ENCODE data around the gene CCDC85B.
"Not testable (repeated sequence)": the region's sequence is repeated elsewhere in the genome, so short reads cannot be mapped to it uniquely, and the experiment has no call there.

Gene CCDC85B

DNA sequence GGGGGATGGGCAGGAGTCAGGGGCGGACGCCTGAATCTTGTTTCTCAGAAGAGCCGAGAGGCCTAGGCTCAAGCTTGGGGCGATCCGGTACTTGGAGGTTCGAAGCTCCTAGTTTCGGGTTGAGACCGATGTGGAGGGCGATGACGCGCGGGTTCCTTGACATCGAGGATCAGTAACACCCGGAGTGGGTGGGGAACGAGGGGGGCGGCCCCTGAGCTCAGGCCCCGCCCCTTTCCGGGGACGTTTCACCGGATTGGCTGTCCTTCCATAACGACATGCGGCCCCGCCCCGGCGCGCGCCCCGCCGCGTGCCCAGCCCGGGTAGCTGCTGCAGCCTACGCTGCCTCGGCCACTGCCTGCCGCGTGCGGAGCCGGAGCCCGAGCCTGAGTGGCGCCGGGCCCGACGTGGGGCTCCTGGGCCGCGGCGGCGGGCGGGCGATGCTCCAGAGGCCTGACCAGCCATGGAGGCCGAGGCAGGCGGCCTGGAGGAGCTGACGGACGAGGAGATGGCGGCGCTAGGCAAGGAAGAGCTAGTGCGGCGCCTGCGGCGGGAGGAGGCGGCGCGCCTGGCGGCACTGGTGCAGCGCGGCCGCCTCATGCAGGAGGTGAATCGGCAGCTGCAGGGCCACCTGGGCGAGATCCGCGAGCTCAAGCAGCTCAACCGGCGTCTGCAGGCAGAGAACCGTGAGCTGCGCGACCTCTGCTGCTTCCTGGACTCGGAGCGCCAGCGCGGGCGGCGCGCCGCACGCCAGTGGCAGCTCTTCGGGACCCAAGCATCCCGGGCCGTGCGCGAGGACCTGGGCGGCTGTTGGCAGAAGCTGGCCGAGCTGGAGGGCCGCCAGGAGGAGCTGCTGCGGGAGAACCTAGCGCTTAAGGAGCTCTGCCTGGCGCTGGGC lies at the start of gene CCDC85B:
Gene CCDC85B, plus strand, starts transcription at position 350 of the 895 bp plus-strand sequence. Its CDS starts 111 bp downstream, at position 461.
- DNase-seq (ENCODE audit: low spot score) = peak; percentile 97

DNA sequence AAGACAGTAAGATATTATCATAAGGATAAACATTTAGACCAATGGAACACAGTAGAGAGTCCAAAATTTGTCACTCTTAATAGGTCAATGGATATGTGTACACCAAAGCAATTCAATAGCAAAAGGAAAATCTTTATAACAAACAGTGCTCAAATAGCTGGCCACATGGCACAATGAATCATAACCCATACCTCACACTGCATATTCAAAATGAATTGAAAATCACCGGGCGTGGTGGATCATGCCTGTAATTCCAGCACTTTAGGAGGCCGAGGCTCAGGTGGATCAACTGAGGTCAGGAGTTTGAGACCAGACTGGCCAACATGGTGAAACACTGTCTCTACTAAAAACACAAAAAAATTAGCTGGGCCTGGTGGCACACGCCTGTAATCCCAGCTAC lies 48.3 kb upstream of the CCDC85B start:
- no peak for DNase-seq (ENCODE audit: low spot score)

DNA sequence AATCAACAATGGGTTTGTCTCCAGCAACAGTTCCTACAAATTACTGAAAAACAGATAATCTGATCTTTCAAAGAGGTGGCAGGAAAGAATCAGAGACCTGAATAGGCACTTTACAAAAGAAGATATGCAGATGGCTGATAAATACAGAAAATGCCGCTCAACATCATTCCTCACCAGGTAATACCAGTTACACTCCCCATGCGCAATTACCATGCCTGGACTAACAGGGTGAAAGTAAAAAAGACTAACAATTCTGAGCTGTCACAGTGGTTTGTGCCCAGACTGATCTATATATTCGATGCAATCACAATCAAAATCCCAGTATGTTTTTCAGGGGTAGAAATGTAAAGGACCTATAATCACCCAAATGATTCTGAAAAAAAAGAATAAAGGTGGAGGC lies 46.7 kb upstream of the CCDC85B start:
- no peak for DNase-seq (ENCODE audit: low spot score)

GRCh38 chr11:65844231-65844872 lies 46.1 kb upstream of the CCDC85B start:
- no peak for DNase-seq (ENCODE audit: low spot score)

GRCh38 chr11:65847746-65848145 lies 42.7 kb upstream of the CCDC85B start:
- DNase-seq (ENCODE audit: low spot score) = no peak

DNA sequence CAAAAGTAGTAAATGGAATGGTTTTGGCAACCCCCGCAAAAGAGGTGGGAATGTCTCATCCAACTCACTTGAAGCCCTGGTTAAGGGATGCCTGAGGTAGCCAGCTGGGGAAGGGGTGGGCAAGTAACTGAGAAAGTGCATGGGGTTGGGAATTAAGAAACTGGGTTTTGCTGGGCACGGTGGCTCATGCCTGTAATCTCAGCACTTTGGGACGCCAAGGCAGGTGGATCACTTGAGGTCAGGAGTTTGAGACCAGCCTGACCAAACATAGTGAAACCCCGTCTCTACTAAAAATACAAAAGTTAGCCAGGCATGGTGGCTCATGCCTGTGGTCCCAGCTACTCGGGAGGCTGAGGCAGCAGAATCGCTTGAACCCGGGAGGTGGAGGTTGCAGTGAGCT lies 41.8 kb upstream of the CCDC85B start:
- DNase-seq (ENCODE audit: low spot score) = not testable (repeated sequence)

DNA sequence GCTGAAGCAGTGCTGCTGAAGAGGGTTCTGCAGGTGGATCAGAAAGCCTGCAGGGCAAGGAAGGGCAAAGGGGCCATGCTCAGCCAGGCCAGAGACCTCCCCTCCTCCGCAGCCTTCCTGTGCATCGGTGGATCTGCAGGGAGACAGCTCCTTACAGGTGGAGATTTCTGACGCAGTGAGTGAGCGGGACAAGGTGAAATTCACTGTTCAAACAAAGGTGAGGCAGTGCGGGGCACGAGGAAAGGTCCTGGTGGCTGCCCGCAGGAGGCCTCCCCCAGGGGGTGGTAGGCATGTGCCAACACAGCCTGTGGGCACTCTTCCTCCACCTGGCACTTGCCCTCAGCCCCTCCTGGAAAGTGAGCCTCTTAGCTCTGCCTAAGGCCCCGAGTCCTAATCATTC lies 41.1 kb upstream of the CCDC85B start:
- DNase-seq (ENCODE audit: low spot score) = no peak

GRCh38 chr11:65849771-65850216 lies 40.7 kb upstream of the CCDC85B start:
- no peak for DNase-seq (ENCODE audit: low spot score)

DNA sequence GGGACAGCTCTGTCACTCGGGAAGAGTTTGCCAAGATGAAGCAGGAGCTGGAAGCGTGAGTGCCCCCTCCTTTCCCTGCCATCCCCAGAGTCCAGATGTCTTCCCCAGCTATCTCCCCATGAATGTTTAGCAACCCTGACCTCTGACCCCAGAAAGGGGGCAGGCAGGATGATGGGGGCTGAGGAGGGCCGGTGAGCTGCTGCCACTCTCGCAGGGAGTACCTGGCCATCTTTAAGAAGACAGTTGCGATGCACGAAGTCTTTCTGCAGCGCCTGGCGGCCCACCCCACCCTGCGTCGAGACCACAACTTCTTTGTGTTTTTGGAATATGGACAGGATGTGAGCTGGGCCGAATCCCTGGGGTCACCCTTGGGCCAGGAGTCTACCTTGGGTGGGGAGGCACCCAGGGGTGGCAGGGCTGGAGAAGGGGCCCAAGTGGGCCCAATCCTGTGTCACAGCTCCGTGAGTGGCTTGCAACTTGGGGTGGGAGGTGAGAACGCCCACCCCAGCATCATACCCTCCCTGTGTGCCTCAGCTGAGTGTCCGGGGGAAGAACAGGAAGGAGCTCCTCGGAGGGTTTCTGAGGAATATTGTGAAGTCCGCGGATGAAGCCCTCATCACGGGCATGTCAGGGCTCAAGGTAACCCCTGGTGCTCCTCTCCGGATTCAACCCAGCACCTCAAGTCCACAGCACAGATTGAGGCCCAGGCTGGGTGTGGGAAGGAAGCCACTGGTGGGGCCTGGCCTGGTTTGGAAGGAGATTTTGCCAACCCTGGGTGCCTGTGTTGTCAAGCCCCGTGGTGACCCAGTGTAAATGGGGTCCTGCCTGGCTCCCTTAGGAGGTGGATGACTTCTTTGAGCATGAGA lies 40.0 kb upstream of the CCDC85B start:
- no peak for DNase-seq (ENCODE audit: low spot score)

- no peak for DNase-seq (ENCODE audit: low spot score)
Observed at GRCh38 chr11:65851083-65851579, 39.3 kb upstream of the CCDC85B start.

DNA sequence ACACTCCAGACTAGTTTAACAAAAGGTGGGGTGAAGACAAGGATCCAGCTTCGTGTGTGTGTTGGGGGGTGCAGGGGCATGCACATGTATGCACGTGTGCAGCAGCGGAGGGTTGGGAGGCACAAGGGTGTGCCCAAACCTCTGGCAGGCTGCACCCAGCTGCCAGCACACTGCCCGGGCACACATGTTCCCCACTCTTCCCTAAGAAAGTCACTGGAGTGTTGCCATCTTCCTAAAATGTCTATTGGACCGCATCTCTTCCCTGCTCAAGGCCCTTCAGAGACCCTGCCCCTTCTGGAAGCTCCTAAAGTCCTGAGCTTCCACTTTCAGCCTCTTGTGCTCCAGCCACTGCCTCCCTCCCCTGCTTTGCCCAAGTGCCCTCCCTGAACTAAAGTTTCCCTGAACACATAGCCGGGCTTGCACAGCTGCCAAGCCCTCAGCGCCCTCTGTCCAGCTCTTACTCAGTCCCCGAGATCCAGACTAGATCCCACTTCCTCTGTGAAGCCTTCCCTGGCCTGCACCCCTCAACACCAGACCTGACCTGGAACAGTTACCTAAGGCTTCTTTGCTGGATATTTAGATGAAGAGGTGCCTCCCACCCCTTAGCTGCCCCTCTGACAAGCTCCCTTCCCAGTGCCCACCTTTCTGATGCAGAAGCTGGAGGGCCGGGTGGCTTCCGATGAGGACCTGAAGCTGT lies 38.5 kb upstream of the CCDC85B start:
- DNase-seq (ENCODE audit: low spot score) = no peak

- no peak for DNase-seq (ENCODE audit: low spot score)
Observed at GRCh38 chr11:65852508-65853245, 37.8 kb upstream of the CCDC85B start.

DNA sequence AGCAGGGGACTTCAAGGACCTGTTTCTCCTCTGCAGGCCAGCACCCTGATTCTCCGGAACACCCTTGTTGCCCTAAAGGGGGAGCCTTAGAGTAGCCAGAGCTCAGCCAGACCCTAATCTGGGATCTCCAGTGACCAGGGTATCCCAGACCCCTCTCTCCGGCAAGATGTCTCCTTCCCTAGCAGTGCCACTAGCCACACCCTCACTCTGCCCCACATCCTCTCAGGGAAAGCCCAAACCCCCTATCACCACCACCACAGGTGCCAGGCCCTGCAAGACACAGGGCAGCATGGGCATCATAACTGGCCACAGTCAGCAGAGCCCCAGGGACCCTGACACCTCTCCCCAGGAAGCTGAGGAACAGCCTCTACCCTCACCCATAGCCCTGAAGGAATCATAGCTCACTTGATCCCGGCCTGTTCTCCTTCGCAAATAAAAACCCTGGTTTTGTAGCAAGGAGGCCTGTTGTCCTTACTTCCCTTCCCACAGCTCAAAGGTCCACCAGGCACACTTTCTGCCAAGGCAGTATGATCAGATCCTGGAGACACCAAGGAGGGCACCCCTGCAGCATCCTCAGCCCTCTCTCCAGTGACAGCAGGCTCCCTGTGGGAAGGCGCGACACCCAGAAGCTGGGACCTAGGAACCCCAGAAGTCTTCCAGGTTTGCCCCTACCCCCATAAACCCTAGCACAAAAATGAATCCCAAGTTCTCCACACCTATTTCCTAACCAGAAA lies 37.1 kb upstream of the CCDC85B start:
- DNase-seq (ENCODE audit: low spot score) = no peak

DNA sequence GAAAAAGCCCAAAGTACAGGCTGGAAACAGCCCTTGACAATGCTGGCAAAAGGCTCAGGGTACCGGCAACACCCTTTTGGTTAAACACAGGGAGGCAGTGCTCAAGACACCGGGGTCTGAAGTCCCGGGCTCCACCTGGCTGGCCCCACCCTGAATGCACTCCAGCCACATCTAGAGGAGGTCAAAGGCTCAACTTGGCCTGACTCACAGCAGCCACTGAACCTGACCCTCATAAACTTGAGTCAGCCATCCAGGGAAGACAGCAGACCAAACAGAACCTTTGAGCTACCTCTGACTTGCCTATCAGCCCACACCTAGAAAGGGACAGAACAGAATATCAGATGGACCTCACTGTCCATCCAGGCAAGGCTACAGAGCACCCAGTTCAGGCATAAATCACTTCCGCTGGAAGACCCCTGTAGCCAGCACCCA lies 36.3 kb upstream of the CCDC85B start:
- no peak for DNase-seq (ENCODE audit: low spot score)

GRCh38 chr11:65854852-65855837 lies 35.3 kb upstream of the CCDC85B start:
- no peak for DNase-seq (ENCODE audit: low spot score)

- DNase-seq (ENCODE audit: low spot score) = no peak
Observed at GRCh38 chr11:65855927-65856363, 34.5 kb upstream of the CCDC85B start.

GRCh38 chr11:65856689-65857499 lies 33.6 kb upstream of the CCDC85B start:
- peak; percentile 63 for DNase-seq (ENCODE audit: low spot score)

- DNase-seq (ENCODE audit: low spot score) = peak; percentile 58
Observed at GRCh38 chr11:65857500-65857852, 33.0 kb upstream of the CCDC85B start.
